Prostate gland (tissue), 2 donors: ENCODE measurements around the gene TMEM154. TPM values are rescaled to one million over a fixed set of nuclear protein-coding genes. Genes with fewer than 3 reads are reported as not detected.

Experiments used
- DNase-seq: peaks from one replicate; pipeline ENCODE4 v3.0.0-alpha.2; 2019; ENCODE audit warnings: low spot score
- H3K27ac ChIP-seq, 2 donors: fragments of 200-600 bp; sonication (generic); 2 replicates each; pipeline ENCODE4 v1.5.1; 2017 to 2019
- H3K27me3 ChIP-seq: fragments of 200-600 bp; sonication (generic); replicated peaks from 2 replicates; pipeline ENCODE4 v1.5.1; 2019; ENCODE audit not compliant: insufficient read depth
- H3K36me3 ChIP-seq, 2 donors: fragments of 200-600 bp; sonication (generic); 1 replicate in 1 of 2; 2 replicates in 1 of 2; pipeline versions ENCODE4 v1.5.1 to v1.8.1; 2017 to 2019
- H3K4me1 ChIP-seq: fragments of 200-600 bp; sonication (generic); replicated peaks from 2 replicates; pipeline ENCODE4 v1.5.1; 2019
- H3K4me3 ChIP-seq, 2 donors: fragments of 200-600 bp; sonication (generic); 2 replicates each; pipeline ENCODE4 v1.5.1; 2017 to 2019
- H3K9me3 ChIP-seq: fragments of 200-600 bp; sonication (generic); 2 replicates; pipeline ENCODE4 v1.5.1; 2017
- CTCF ChIP-seq, 4 experiments: fragments of 200-600 bp in 2 of 4; fragments of 450-650 bp in 2 of 4; sonication (generic) in 2 of 4; IDR thresholded peaks; 1 replicate in 3 of 4; 2 replicates in 1 of 4; pipeline ENCODE4 v1.5.1; 2016 to 2019; ENCODE audit warnings: antibody characterized with exemption in 4 of 4, mild to moderate bottlenecking in 2 of 4, moderate library complexity in 2 of 4
- POLR2A ChIP-seq: fragments of 450-650 bp; IDR thresholded peaks from one replicate; pipeline ENCODE4 v1.6.1; 2016; ENCODE audit warnings: antibody characterized with exemption, mild to moderate bottlenecking
- POLR2AphosphoS5 ChIP-seq: sonication (generic); formaldehyde crosslinking; IDR thresholded peaks from one replicate; pipeline ENCODE4 v1.6.1; 2017; ENCODE audit warnings: antibody characterized with exemption
- WGBS: methylation state at CpG from one replicate; pipeline ENCODE4 v1.1.5; 2018; 5-methylcytosine and 5-hydroxymethylcytosine counted together
- intact Hi-C: fragments of 100-400 bp; cut with DNase I; formaldehyde crosslinking; loops from one replicate; pipeline ENCODE4 v1.14.2; 2022
- total RNA-seq, 2 donors: library from RNA; depleted of rRNA; stranded (reverse); fragments of >200 nt; gene quantifications; one replicate each; pipeline ENCODE4 v1.1.0, GENCODE V29; 2016

TMEM154 gene
- total RNA-seq, 2 donors from 2014 or later, result 2.6 to 2.7 TPM

- Histone ChIP-seq H3K4me1 (no peaks in the 10 kb centered on the region), H3K27ac (no peak overlapping the region), H3K4me3 (no peak overlapping the region), H3K27me3 (no peaks in the 10 kb centered on the region), H3K9me3 (no peaks in the 10 kb centered on the region), H3K36me3 (no peaks in the 10 kb centered on the region)
- intact Hi-C loops, result no loop called here
- WGBS, result 74% methylated on average over 5 of the region's 5 CpGs
- no peak for DNase-seq
- TF ChIP-seq CTCF (IDR thresholded peaks at IDR 0.05), result no peak
- no peak for TF ChIP-seq POLR2AphosphoS5
- no peak for TF ChIP-seq POLR2A
Observed at GRCh38 chr4:152724494-152724893, 44.7 kb upstream of the TMEM154 start.

- no peak overlapping the region for H3K4me3 ChIP-seq
- WGBS, result 73% methylated on average over 3 of the region's 3 CpGs
- intact Hi-C loops, result no loop called here
- H3K4me1 ChIP-seq, result no peaks in the 10 kb centered on the region
- no peak overlapping the region for H3K27ac ChIP-seq
- TF ChIP-seq CTCF (IDR thresholded peaks at IDR 0.05), result no peak
- no peak for TF ChIP-seq POLR2A
- no peak for TF ChIP-seq POLR2AphosphoS5
- no peak for DNase-seq
- no peaks in the 10 kb centered on the region for H3K9me3 ChIP-seq
- no peaks in the 10 kb centered on the region for H3K36me3 ChIP-seq
- H3K27me3 ChIP-seq, result no peaks in the 10 kb centered on the region
Observed at GRCh38 chr4:152723236-152723635, 43.4 kb upstream of the TMEM154 start.

- DNase-seq, result peak; percentile 27
- Histone ChIP-seq H3K27me3 (no peaks in the 10 kb centered on the region), H3K4me1 (no peaks in the 10 kb centered on the region), H3K9me3 (no peaks in the 10 kb centered on the region), H3K27ac (peak overlapping the region in 1 of 2 donors; percentile 35), H3K4me3 (peak overlapping the region; percentile 6 to 17), H3K36me3 (no peaks in the 10 kb centered on the region)
- TF ChIP-seq POLR2AphosphoS5, result no peak
- no peak for TF ChIP-seq CTCF (IDR thresholded peaks at IDR 0.05)
- no peak for TF ChIP-seq POLR2A
- intact Hi-C loops, result no loop called here
- WGBS, result 26% methylated on average over 24 of the region's 24 CpGs
Observed at GRCh38 chr4:152719801-152720556, 40.2 kb upstream of the TMEM154 start.

- Histone ChIP-seq H3K27me3 (no peaks in the 10 kb centered on the region), H3K4me1 (no peaks in the 10 kb centered on the region), H3K36me3 (no peaks in the 10 kb centered on the region), H3K4me3 (no peak overlapping the region), H3K9me3 (no peaks in the 10 kb centered on the region), H3K27ac (no peak overlapping the region)
- TF ChIP-seq CTCF (IDR thresholded peaks at IDR 0.05) (no peak), POLR2A (no peak), POLR2AphosphoS5 (no peak)
- no peak for DNase-seq
- WGBS, result 77% methylated on average over 1 of the region's 1 CpG
- intact Hi-C loops, result no loop called here
Observed at GRCh38 chr4:152719291-152719690, 39.5 kb upstream of the TMEM154 start.

- WGBS, result 92% methylated on average over 6 of the region's 6 CpGs
- H3K4me3 ChIP-seq, result no peak overlapping the region
- TF ChIP-seq POLR2A (no peak), CTCF (IDR thresholded peaks at IDR 0.05) (no peak), POLR2AphosphoS5 (no peak)
- intact Hi-C loops, result no loop called here
- DNase-seq, result no peak
- no peaks in the 10 kb centered on the region for H3K9me3 ChIP-seq
- no peaks in the 10 kb centered on the region for H3K36me3 ChIP-seq
- H3K27ac ChIP-seq, result no peak overlapping the region
- H3K4me1 ChIP-seq, result no peaks in the 10 kb centered on the region
- no peaks in the 10 kb centered on the region for H3K27me3 ChIP-seq
Observed at GRCh38 chr4:152715076-152715475, 35.3 kb upstream of the TMEM154 start.
